Memory B cell (primary cell): ENCODE measurements around the gene B3GNT9.

Source experiments
- ATAC-seq: fragments of 150-1000 bp; cut with Tn5 transposase; 2 replicates; pipeline ENCODE4 v1.10.0; 2021; ENCODE audit warnings: low read depth, mild to moderate bottlenecking, moderate library complexity
- DNase-seq, 2 donors: peaks; one replicate each; pipeline ENCODE4 v3.0.0; 2022; ENCODE audit warnings: low spot score in 2 of 2
- H3K27ac Mint-ChIP-seq: one replicate; pipeline ENCODE4 v1.8.0; 2022; ENCODE audit warnings: mild to moderate bottlenecking, moderate library complexity, mixed read lengths
- H3K27me3 Mint-ChIP-seq: one replicate; pipeline ENCODE4 v1.8.0; 2022; ENCODE audit warnings: mixed read lengths
- H3K36me3 Mint-ChIP-seq: one replicate; pipeline ENCODE4 v1.8.0; 2022; ENCODE audit warnings: mild to moderate bottlenecking, mixed read lengths
- H3K4me1 Mint-ChIP-seq: one replicate; pipeline ENCODE4 v1.8.0; 2022; ENCODE audit warnings: mixed read lengths
- H3K4me3 Mint-ChIP-seq: one replicate; pipeline ENCODE4 v1.8.0; 2022; ENCODE audit warnings: mild to moderate bottlenecking, moderate library complexity, mixed read lengths
- H3K9me3 Mint-ChIP-seq: one replicate; pipeline ENCODE4 v1.8.0; 2022; ENCODE audit warnings: mixed read lengths

B3GNT9 gene

DNA sequence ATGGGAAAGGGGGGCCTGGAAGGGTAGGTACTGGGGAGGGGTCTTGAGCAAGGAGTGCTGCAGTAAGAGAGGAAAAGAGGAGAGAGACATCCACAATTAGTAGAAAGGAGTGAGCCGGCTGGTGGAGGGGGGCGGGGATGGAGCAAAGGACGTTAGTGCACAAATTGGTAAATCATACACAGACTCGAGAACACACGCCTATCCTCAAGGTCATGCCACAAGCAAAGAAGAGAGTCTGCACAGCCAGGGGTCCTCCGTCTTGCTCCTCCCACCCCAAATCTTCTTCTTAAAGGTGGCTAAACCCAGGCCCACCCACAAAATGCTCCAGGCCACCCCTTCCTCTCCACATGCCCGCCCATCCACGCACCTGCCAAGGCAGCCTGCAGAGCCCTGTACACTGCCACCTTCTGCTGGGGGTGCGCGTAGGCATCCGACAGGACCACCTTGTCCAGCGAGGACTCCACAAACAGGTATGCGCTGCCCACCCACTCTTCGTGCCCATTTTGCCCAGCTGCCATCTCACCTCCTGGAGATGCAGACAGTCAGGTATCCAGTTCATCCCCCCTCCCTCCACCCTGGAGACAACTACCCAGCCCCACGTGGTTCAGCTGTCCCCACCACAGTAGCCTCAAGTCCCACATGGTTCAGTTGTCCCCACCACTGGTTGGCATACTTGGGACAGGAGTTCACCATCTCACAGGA is 5.5 kb upstream of the B3GNT9 start:
- H3K27ac Mint-ChIP-seq: peak overlapping the region; percentile 88
- H3K36me3 Mint-ChIP-seq: no peaks in the 10 kb centered on the region
- H3K9me3 Mint-ChIP-seq: no peaks in the 10 kb centered on the region
- H3K27me3 Mint-ChIP-seq: no peaks in the 10 kb centered on the region
- no peak overlapping the region for H3K4me3 Mint-ChIP-seq
- DNase-seq (no peak), ATAC-seq (no peak)
- peaks cover 38% of the 10 kb centered on the region for H3K4me1 Mint-ChIP-seq

DNA sequence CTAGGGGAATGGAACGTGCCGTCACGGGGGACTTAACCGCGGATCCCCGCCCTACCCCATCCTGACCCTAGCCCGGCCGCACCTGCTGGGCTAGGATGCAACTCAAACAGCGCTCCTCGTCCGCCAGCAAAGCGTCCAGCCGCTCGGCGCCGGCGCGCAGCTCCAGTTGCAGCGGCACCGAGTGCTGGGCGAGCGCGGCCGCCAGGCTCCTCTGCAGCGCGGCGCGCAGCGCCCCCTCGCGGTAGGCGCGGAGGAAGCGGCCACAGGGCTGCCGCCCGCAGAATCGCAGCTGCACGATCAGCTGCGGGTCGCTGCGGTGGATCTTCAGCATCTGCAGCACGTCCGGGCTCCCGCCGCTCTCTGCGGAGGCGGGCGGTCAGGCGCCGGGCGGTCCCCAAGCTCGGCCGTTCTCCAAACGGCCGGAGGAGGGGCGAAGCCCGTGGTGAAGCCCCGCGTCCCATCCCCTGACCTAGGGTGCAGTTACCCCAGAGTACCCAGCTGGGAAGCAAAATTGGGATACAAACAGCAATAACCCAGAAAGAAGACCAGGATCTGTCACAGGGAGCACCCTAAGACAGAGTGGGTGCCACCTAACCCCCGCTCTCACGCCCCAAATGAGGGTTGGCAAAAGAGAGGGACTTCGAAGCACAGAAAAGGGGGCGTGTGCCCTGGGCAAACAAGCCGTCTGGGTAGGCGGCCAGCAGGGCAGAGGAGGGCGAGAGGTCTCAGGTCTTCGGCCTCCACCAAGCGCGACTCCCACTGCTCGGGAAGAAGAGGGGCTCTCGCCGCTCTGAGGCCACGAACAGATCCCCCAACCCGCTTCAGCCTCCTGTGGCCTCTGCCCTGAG is 4.7 kb upstream of the B3GNT9 start:
- peak; percentile 40 for ATAC-seq
- peak overlapping the region; percentile 71 for H3K4me3 Mint-ChIP-seq
- H3K27me3 Mint-ChIP-seq: no peaks in the 10 kb centered on the region
- no peaks in the 10 kb centered on the region for H3K9me3 Mint-ChIP-seq
- no peaks in the 10 kb centered on the region for H3K36me3 Mint-ChIP-seq
- H3K4me1 Mint-ChIP-seq: peaks cover 38% of the 10 kb centered on the region
- H3K27ac Mint-ChIP-seq: peak overlapping the region; percentile 88
- DNase-seq: peak; percentile 85 to 87

DNA sequence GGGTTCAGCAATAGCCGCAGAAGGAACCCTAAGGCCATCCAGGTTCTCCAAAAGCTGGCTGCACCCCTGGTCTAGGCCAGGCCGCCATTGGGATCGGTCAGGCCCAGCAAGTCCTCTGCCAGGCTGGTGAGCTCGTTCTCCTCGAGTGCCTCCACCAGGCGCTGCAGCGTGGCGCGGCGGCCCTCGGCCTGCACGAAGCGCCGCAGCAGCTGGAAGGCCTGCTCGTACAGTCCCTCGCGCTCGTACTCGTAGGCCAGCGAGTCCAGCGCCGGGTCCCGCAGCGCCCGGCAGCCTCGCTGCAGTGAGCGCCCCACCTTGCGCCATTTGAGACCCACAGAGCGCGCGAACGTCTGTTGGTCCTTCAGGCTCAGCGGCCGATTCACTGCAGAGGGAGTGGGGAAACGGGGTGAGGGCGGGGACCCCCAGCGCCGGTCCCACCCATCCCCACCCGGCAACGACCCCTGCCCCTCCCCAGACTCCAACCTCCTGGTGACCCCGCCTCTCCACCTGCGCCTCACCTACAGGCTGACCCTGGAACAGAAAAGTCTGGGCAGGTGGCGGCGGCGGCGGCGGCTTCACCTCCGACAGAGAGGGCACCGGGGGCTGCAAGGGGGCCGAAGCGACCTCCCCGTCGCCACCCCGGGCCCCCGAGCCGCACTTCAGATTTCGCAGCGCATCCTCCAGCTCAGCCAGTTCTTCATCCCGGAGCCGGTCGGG is 3.9 kb upstream of the B3GNT9 start:
- peaks cover 38% of the 10 kb centered on the region for H3K4me1 Mint-ChIP-seq
- ATAC-seq (no peak), DNase-seq (peak in 1 of 2 donors; percentile 22)
- no peaks in the 10 kb centered on the region for H3K36me3 Mint-ChIP-seq
- H3K27me3 Mint-ChIP-seq: no peaks in the 10 kb centered on the region
- no peak overlapping the region for H3K27ac Mint-ChIP-seq
- H3K9me3 Mint-ChIP-seq: no peaks in the 10 kb centered on the region
- peak overlapping the region; percentile 71 for H3K4me3 Mint-ChIP-seq

DNA sequence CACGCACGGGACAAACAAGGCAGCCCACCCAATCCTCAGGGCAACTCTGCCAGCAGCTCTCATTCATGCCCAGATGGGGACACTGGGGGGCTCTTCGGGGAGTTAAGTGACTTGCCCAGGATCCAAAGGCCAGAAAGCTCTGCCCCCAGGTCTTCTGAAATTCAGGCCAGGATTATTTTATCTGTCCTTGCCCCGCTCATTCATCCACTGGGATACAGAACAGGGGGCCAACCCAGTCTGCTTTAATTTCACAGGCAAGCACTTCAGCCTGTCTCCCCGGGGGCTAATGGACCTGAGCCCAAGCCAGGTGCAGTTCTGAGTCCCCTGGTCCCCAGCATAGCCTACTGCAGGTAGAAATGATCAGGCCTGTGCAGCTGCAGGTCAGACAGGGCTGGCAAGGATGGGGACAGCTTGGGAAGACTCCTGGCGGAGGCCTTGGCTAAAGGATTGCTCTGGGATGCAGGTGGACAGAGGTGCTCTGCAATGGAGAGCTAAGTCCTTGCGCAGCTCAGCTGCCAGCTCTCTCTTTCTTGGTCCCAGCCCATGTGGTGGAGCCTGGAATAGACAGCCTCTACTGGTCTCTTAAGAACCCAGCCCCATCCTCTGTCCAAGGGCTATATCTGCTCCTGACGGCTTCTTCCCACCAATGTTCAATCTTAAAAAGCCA is 766 bp upstream of the B3GNT9 start:
- Mint-ChIP-seq H3K4me1 (peaks cover 21% of the 10 kb centered on the region), H3K4me3 (peak overlapping the region; percentile 71), H3K27ac (no peak overlapping the region), H3K27me3 (peaks cover 14% of the 10 kb centered on the region), H3K9me3 (no peaks in the 10 kb centered on the region), H3K36me3 (peaks cover 16% of the 10 kb centered on the region)
- DNase-seq (no peak), ATAC-seq (no peak)

DNA sequence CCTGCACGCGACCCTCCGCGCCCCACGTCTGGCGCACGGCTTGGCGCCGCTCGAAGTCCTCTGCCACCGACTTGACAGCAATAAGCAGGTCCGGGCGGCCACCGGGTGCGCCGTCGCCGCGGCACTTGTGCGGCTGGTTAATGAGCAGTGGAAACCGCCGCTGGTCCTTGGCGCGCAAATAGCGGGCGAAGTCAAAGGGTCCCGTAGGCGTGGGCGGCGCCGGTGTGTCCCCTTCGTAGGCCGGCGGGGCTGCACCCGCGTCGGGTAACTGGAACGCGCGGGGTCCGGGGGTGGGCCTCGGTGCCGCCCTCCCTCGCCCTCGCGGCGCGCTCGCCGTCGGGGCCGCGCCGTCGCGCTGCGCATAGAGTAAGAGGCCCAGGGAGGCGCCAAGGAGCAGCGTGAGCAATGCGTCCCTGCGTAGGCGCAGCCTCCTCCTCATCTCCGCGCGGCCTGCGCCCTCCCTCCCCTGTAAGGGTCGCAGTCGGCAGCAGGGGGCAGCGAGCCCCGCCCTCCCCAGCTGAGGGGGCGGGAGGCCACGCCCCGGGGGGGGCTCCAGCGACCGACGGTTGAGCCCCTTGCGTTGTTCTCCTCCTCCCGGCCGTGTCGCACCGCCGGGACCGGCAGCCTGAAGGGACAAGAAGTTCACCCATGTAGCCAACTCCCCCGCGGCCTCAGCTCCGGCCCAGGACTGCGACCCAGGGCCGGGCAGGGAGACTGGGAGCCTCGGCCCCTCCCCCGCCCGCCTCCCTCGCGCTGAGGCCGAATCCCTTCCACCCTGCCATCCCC is 558 bp downstream of the B3GNT9 start:
- H3K4me3 Mint-ChIP-seq: peak overlapping the region; percentile 71

DNA sequence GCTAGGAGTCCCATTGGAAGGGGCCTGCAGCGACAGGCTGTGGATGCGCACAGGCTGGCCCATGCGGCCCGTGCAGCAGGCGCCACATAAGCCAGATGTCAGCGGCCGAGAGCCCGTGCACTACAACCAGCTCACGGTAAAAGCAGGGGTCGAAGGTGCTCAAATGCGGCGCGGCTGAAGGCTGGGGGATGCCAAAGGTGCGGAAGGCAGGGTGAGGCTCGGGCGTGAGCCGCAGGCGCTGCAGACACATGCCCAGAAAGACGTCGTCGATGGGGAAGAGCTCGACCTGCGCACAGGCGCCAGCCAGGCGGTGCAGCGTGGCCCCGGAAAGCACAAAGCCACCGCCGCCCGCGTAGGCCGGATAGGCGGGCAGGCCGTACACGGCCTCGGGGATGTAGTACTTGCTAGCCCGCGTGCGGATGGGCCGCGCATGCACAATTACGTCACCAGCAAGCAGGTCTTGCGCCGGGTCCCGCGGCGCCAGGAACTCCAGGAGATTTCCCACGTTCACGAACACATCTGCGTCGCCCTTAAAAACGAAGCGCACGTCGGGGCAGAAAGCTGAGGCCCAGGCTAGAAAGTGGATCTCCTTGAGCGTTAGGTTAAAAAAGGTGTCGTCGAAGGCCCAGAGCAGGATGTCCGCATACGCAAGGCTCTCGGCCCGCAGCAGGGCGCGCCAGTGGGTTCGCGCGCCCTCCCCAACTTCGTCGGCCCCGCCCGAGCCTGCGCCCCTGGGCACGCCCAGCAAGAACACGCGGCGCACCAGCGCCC is 1.3 kb downstream of the B3GNT9 start:
- no peak overlapping the region for H3K4me3 Mint-ChIP-seq
- H3K9me3 Mint-ChIP-seq: no peaks in the 10 kb centered on the region
- DNase-seq (no peak), ATAC-seq (no peak)
- no peak overlapping the region for H3K27ac Mint-ChIP-seq
- H3K4me1 Mint-ChIP-seq: peaks cover 10% of the 10 kb centered on the region
- H3K36me3 Mint-ChIP-seq: peaks cover 36% of the 10 kb centered on the region
- peaks cover 14% of the 10 kb centered on the region for H3K27me3 Mint-ChIP-seq

More for the DNA sequence above, 558 bp downstream of the B3GNT9 start:
- peaks cover 29% of the 10 kb centered on the region for H3K36me3 Mint-ChIP-seq
- DNase-seq (peak in 1 of 2 donors; percentile 35), ATAC-seq (peak; percentile 65)
- peaks cover 14% of the 10 kb centered on the region for H3K27me3 Mint-ChIP-seq
- H3K9me3 Mint-ChIP-seq: no peaks in the 10 kb centered on the region
- no peak overlapping the region for H3K27ac Mint-ChIP-seq
- peaks cover 11% of the 10 kb centered on the region for H3K4me1 Mint-ChIP-seq

DNA sequence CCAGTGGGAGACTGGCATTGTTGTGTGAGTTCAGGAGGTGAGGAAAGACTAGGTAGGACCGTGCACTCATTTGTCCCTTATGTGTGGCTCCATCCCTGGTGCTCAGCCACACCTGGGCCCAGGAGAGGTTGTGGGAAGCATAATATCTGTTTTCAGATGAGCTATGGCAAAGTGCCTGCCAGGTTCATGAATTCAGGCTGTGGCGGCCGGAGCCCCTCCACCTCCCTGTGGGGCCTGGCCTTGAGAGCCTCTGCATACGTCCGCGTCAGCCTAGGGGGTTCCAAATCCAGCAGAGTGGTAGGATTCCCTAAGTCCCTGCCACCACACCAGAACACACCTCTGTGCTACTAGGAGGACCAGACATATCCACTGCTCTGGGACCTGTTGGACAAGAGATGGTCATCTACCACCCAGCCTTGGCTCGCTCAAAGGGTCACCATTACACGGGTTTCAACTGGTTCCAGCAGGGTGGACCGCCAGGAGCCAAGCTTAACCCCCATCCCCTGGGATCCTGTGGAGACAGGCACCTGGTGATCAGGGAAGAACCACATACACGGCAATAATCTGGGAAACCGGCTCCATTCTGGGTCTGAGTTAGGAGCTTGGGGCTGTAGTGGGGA is 2.0 kb downstream of the B3GNT9 start:
- H3K4me3 Mint-ChIP-seq: no peak overlapping the region
- H3K27ac Mint-ChIP-seq: no peak overlapping the region
- peaks cover 8% of the 10 kb centered on the region for H3K4me1 Mint-ChIP-seq
- DNase-seq: no peak
- ATAC-seq: no peak
- H3K36me3 Mint-ChIP-seq: peaks cover 39% of the 10 kb centered on the region
- H3K9me3 Mint-ChIP-seq: no peaks in the 10 kb centered on the region
- peaks cover 14% of the 10 kb centered on the region for H3K27me3 Mint-ChIP-seq

DNA sequence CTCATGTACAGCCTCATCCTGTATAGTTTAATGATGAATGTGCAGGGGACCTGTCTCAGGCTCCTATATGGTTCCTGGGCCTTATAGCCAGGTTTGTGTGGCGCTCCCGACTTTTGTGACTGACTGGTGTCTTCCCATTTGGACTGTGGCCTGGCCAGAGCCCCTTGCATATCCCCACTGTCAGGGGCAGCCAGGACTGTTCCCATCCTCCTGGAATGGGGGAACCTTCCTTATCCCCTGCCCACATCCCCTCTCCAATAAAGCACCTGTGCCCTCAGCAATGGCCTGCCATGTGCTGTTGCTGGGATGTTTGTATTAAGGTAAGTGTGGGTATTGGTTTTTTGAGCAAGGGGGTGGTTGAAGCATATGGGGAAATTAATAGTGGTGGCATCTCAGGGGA is 2.6 kb downstream of the B3GNT9 start:
- H3K9me3 Mint-ChIP-seq: no peaks in the 10 kb centered on the region
- peaks cover 6% of the 10 kb centered on the region for H3K4me1 Mint-ChIP-seq
- peaks cover 14% of the 10 kb centered on the region for H3K27me3 Mint-ChIP-seq
- H3K4me3 Mint-ChIP-seq: no peak overlapping the region
- ATAC-seq (no peak), DNase-seq (no peak)
- peaks cover 43% of the 10 kb centered on the region for H3K36me3 Mint-ChIP-seq
- H3K27ac Mint-ChIP-seq: no peak overlapping the region

DNA sequence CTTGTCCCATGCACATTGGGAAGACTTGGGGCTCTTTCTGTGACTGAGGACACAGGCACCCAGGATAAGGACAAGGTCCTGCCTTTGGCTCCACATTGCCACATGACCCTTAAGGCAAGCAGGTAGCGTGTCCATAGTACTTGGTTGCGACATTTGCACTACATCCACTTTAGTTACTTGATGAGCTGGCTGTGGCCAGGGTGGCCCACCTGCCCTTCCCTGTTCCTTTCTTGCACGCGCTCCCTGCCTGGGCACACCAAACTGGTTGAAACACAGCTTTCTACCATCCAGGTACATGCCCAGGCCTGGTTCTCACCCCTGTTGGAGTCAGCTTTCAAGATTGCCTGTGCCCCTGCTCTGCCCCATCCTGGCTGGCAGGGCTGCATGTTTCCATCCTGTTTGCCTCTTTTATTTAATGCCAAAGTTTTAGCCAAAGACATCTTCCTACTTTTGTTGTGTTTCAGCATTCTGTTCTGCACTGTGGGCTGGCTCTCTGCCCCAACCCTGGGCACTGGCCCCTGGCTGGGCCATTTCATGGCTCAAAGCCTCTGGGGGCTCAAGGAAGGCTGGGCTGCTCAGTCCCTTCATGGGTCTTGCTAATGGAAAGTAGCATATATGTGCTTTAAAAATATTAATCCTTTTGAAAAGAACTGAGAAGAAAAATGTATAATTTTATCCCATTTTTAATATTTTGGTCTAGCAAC is 3.2 kb downstream of the B3GNT9 start:
- ATAC-seq: no peak

DNA sequence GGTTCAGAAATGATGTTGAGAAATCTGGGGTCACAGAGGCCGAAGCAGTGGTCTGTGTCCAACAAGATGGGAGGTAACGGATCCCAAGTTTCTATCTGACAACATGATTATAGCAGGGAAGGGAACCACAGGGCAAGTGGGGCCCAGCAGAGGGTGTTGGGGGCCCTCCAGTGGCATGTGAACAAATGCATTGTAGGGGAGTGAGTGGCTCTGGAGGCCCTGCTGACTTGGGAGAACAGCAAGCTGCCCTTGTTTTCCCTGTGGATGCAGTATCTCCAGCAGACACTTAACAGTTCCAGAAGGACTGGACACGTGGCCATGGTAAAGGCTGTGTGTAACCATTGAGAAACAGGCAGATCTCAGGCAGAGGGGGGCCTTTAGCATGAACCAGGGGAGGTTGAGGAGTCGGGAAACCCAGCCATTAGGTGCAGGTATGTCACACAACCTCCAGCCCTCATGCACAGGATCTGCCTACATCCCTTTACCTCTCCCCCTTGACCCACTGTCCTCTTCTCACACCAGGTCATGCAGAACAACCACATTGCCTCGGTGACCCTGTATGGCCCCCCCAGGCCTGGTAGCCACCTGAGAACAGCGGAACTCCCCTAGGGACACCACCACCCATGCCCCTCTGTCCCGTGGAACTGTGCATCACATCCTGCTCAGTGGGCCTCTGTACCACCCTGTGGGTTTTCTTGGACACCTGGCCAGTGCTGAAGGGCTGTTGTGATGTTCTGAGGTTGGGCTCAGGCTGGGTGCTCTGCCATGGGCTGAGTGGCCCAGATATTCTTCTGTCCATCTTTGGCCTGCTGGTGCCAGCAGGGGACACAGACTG is 4.1 kb downstream of the B3GNT9 start:
- Mint-ChIP-seq H3K36me3 (peaks cover 51% of the 10 kb centered on the region), H3K27me3 (peaks cover 14% of the 10 kb centered on the region), H3K4me1 (peaks cover 6% of the 10 kb centered on the region), H3K4me3 (no peak overlapping the region), H3K9me3 (no peaks in the 10 kb centered on the region), H3K27ac (no peak overlapping the region)
- no peak for ATAC-seq
- DNase-seq: no peak

More for the DNA sequence above, 3.2 kb downstream of the B3GNT9 start:
- peaks cover 6% of the 10 kb centered on the region for H3K4me1 Mint-ChIP-seq
- H3K4me3 Mint-ChIP-seq: no peak overlapping the region
- DNase-seq: no peak
- H3K9me3 Mint-ChIP-seq: no peaks in the 10 kb centered on the region
- H3K27me3 Mint-ChIP-seq: peaks cover 14% of the 10 kb centered on the region
- no peak overlapping the region for H3K27ac Mint-ChIP-seq
- H3K36me3 Mint-ChIP-seq: peaks cover 48% of the 10 kb centered on the region

DNA sequence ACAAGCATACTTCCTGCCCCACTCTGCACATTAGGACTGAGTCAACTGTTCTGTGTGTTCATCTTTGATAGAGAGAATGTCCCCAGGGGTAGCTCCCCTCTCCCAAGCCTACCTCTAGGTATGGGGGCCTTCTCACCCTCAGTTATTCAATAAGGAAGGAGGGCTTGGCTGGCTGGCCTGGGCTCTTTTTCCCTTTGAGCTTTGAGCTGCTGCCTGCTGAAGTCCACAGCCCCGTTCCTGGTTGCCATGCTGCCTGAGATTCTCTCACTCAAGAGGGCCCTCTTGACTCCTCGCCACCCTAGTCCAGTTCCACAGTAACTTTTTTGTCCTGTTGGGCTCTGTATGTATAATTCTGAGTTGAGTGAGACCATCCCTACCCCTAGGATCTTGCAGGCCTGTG is 5.1 kb downstream of the B3GNT9 start:
- ATAC-seq (no peak), DNase-seq (no peak)
- Mint-ChIP-seq H3K4me3 (no peak overlapping the region), H3K27me3 (peaks cover 14% of the 10 kb centered on the region), H3K27ac (no peak overlapping the region), H3K9me3 (no peaks in the 10 kb centered on the region), H3K4me1 (peaks cover 3% of the 10 kb centered on the region), H3K36me3 (peaks cover 56% of the 10 kb centered on the region)
